ENCODE measurements around the gene ASCL3.

ASCL3 gene

GRCh38 chr11:8971196-8971923 lies 28.5 kb upstream of the ASCL3 start:
- no peak overlapping the region for H3K27ac ChIP-seq (ENCODE audit: low read depth, low read length, poor library complexity, severe bottlenecking)
- H3K9me2 ChIP-seq (ENCODE audit: low read depth, low read length) = no peaks in the 10 kb centered on the region
- H3K4me1 ChIP-seq (ENCODE audit: insufficient read depth, low read length, severe bottlenecking) = no peaks in the 10 kb centered on the region
- H4K20me1 ChIP-seq (ENCODE audit: insufficient read depth, low read length) = no peaks in the 10 kb centered on the region
- H3K9me3 ChIP-seq (ENCODE audit: low read length) = no peaks in the 10 kb centered on the region
- H3F3A ChIP-seq (ENCODE audit: insufficient read depth, low read length) = no peaks in the 10 kb centered on the region
- no peak overlapping the region for H2AFZ ChIP-seq (ENCODE audit: low read length)
- H3K9ac ChIP-seq (ENCODE audit: low read length) = no peak overlapping the region
- no peak overlapping the region for H3K4me3 ChIP-seq (ENCODE audit: low read depth, low read length, poor library complexity, severe bottlenecking)
- no peaks in the 10 kb centered on the region for H3K79me2 ChIP-seq (ENCODE audit: insufficient read depth, low read length)
- H3K36me3 ChIP-seq (ENCODE audit: insufficient read depth, low read length) = peaks cover 4% of the 10 kb centered on the region; the same call in 1 of the 2 replicates
- TF ChIP-seq EZH2 (IDR thresholded peaks at IDR 0.05; ENCODE audit: borderline replicate concordance, low read length) (no peak), CTCF (IDR thresholded peaks at IDR 0.05; ENCODE audit: low read length) (no peak)
- no peaks in the 10 kb centered on the region for H3K27me3 ChIP-seq (ENCODE audit: insufficient read depth, low read length)
- no peak overlapping the region for H3K4me2 ChIP-seq (ENCODE audit: low read length)

GRCh38 chr11:8967184-8967583 lies 24.4 kb upstream of the ASCL3 start:
- Histone ChIP-seq H3F3A (ENCODE audit: insufficient read depth, low read length) (no peaks in the 10 kb centered on the region), H3K36me3 (ENCODE audit: insufficient read depth, low read length) (peaks cover 4% of the 10 kb centered on the region; the same call in 1 of the 2 replicates), H3K27ac (ENCODE audit: low read depth, low read length, poor library complexity, severe bottlenecking) (no peak overlapping the region), H3K4me1 (ENCODE audit: insufficient read depth, low read length, severe bottlenecking) (peaks cover 25% of the 10 kb centered on the region), H2AFZ (ENCODE audit: low read length) (no peak overlapping the region), H4K20me1 (ENCODE audit: insufficient read depth, low read length) (no peaks in the 10 kb centered on the region), H3K9me3 (ENCODE audit: low read length) (no peaks in the 10 kb centered on the region), H3K9me2 (ENCODE audit: low read depth, low read length) (no peaks in the 10 kb centered on the region), H3K4me3 (ENCODE audit: low read depth, low read length, poor library complexity, severe bottlenecking) (no peak overlapping the region), H3K79me2 (ENCODE audit: insufficient read depth, low read length) (peaks cover 16% of the 10 kb centered on the region), H3K4me2 (ENCODE audit: low read length) (no peak overlapping the region), H3K27me3 (ENCODE audit: insufficient read depth, low read length) (no peaks in the 10 kb centered on the region), H3K9ac (ENCODE audit: low read length) (no peak overlapping the region)
- TF ChIP-seq CTCF (IDR thresholded peaks at IDR 0.05; ENCODE audit: low read length) (no peak), EZH2 (IDR thresholded peaks at IDR 0.05; ENCODE audit: borderline replicate concordance, low read length) (no peak)

- Histone ChIP-seq H3K27ac (ENCODE audit: low read depth, low read length, poor library complexity, severe bottlenecking) (peak within 1 kb of the TSS; percentile 47), H3K9me2 (ENCODE audit: low read depth, low read length) (no peaks in the 10 kb centered on the region), H3K27me3 (ENCODE audit: insufficient read depth, low read length) (no peaks in the 10 kb centered on the region), H3F3A (ENCODE audit: insufficient read depth, low read length) (no peaks in the 10 kb centered on the region), H3K36me3 (ENCODE audit: insufficient read depth, low read length) (peaks cover 4% of the 10 kb centered on the region; the same call in 1 of the 2 replicates), H3K4me2 (ENCODE audit: low read length) (peak within 1 kb of the TSS; percentile 93), H3K4me3 (ENCODE audit: low read depth, low read length, poor library complexity, severe bottlenecking) (peak within 1 kb of the TSS; percentile 95), H4K20me1 (ENCODE audit: insufficient read depth, low read length) (no peaks in the 10 kb centered on the region), H3K9me3 (ENCODE audit: low read length) (no peaks in the 10 kb centered on the region), H3K4me1 (ENCODE audit: insufficient read depth, low read length, severe bottlenecking) (peaks cover 32% of the 10 kb centered on the region), H3K9ac (ENCODE audit: low read length) (peak within 1 kb of the TSS; percentile 93), H3K79me2 (ENCODE audit: insufficient read depth, low read length) (peaks cover 25% of the 10 kb centered on the region), H2AFZ (ENCODE audit: low read length) (peak within 1 kb of the TSS; percentile 50; the same call in 1 of the 2 replicates)
- TF ChIP-seq CTCF (IDR thresholded peaks at IDR 0.05; ENCODE audit: low read length) = no peak
- TF ChIP-seq EZH2 (IDR thresholded peaks at IDR 0.05; ENCODE audit: borderline replicate concordance, low read length) = no peak
These were observed 21.8 kb upstream of the ASCL3 start, which contains the start of gene TMEM9B for GRCh38 chr11:8964324-8965320. TMEM9B (minus strand) TSS chr11:8964442; CDS start chr11:8964313, 129 bp downstream.

Data from OCI-LY1 (cell line).